ENCODE results near the gene ZNF48. TPM values are rescaled to one million over a fixed set of nuclear protein-coding genes. Genes with fewer than 3 reads are reported as not detected.

Gene ZNF48
- total RNA-seq = 14.1 and 18.2 TPM in 2 replicates

DNA sequence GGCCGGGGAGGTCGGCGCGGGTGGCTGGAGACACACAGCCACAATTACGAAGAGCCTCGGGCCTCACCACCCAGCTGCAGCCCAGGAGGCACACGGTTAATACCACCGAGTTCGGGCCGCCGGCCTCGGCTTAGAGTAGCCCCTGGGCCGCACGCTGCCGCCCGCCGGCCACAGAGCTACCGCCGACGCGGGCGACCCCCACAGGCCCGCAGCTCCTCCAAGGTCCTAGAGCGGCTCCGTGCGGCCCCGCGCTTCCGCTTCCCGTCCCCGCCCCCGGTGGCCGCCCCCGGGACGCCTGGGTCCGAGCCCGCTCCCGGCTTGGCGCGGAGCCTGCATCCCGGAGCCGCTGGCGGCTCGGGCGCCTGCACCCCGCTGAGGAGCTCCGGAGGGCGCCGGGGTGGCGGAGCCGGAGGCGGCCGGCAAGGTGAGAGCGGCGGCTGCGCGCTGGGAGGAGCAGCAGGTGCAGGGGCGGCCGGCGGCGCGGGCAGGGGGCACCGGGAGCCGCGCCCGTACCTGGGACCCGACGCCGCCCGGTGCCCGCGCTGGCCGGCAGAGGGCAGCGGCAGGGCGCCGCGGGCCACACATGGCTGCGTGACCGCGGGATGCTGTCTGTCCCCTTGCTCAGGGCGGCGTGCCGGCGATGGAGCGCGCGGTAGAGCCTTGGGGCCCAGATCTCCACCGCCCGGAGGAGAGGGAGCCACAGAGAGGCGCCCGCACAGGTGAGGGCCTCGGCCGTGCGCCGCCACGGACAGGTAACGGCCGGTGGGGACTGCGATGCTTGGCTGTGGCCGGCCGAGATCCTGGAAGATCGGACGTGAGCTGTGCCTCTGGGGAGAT lies at the start of gene ZNF48:
ZNF48 (plus strand) TSS at position 266 of the 837 bp plus-strand sequence; CDS start at position 641, 375 bp downstream.

DNA sequence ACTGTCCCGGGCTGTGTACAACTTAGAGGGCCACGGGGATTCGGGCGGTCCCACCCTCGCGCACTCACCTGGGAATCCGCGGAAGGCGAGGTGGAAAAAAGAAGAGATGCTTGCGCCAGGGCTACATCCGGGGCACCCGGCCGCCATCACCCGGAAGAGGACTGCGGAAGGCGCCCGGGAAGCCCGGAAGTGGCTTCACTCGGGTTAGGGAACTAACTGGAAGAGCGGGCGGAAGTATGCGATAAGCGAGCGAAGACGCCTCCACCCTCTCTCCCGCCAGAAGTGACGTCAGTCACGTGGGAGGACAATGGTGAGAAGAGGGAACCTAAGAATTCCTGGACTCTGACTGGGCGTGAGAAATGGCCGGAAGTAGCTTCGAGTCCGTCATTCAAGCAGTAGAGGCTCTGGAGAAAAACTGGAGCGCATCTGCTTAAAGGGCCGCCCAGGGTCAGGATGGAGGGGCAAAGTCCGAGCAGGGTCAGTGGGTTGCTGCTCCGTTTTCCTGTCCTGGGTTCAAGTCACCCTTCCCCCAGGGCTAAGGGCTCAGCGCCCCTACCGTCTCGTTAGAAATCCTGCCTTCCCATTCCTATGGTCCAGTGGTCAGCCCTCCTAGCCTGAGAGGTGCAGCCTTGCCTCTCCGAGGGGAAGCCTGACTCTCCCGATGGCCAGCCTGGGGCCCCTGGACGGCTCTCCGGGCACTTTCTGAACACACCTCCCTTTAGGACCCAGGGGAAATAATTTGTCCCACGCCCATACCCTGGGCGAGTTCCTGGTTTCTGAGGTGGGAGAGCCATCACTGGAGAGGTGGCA lies 39.9 kb upstream of the ZNF48 start, which contains the start of gene CD2BP2:
CD2BP2 (minus strand) TSS at position 165 of the 810 bp plus-strand sequence. CDS start 627 bp downstream, outside the sequence.

DNA sequence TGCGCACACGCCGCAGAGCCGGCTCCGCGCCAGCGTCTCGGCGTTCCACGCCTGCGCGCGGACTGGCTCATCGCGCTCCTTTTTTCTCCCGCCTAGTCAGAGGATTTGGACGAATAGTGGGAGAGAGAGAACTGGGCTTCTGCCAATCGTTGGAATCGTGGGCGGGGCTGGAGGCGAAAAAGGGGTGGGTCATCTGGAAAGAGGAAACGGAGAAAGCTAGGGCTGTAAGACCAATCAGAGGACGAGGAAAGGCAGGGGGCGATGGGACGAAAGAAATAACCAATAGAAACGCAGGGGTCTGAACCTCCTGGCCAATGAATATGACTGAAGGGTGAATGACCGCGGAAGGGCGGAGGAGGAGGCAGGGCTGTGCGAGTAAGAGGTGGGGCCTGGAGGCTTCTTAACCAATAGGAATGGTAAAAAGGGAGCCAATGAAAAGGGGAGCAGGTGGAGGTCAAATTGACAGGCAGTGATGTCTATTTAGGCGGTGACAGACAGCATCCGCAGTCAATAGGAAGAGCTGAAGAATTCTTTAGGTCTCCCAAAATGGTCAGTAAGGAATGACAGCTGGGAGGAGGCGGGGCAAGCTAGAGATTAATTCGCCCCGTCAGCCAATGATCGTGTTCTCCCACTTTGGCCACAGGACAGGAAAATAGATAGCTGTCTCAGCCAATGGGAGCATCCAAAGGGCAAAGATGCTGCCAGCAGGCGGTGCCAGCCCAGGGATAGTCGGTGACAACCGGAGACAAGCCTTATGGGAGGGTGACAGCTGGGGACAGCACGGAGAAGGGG lies 24.6 kb upstream of the ZNF48 start, which contains the start of gene TBC1D10B:
TBC1D10B (minus strand) TSS at position 39 of the 792 bp plus-strand sequence. CDS start 311 bp downstream, outside the sequence.

DNA sequence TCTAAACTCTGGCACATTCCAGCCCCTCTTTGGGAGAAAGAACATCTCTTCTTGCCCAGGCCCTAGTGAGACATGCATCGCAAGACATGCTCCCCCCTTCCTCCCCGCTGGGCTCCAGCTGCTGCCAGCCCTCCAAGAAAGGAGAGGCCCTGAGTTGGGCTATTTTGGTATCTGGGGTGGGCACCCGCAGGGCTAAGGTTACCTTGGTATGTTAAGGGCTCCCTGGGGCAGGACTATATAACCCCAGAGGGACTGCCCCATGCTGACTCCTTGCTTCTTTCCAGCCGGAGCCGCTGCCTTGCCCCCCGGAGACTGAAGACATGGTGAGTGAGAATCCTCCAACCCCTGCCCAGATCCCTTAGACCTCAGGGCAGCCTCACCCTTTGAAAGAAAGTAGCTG lies 20.7 kb upstream of the ZNF48 start, which contains the start of gene MYL11:
MYL11 (plus strand) TSS at position 265 of the 400 bp plus-strand sequence; CDS start at position 321, 56 bp downstream.

DNA sequence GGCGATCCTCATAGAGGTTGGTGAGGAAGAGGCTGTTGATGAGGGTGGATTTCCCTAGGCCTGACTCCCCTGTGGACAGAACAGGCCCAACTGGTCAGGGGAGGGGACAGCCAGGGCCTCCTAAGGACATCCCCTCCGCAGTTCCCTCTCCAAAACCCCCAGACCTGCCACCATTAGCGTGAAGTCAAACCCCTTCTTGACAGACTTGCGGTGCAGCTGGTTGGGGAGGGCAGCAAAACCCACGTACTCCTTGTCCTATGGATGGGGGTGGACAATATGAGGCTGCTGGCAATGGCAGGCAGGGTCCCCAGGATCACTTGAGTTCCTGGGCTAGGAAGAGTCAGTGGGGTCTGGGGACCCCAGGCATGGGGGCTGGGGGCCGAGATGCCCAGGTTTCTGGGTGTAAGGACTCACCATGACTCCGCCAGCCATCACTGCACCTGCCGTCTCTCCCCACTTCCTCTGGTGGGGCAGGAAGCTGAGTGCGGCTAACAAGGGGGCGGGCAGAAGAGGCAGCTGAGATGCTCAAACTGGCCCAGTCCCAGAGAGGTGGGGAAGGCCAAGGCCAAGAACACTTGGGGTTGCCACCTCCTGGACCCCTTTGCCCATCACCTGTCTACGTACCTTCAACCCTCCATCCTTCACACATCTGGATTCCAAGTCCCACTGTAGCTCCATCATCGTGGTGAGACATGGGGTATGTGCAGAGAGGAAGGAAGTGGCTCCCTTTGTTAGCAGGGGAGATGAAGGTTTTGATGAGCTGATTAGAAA lies 12.9 kb upstream of the ZNF48 start, which contains the start of gene SEPTIN1:
SEPTIN1 (minus strand) TSS at position 451 of the 771 bp plus-strand sequence; CDS start at position 432, 19 bp downstream.

DNA sequence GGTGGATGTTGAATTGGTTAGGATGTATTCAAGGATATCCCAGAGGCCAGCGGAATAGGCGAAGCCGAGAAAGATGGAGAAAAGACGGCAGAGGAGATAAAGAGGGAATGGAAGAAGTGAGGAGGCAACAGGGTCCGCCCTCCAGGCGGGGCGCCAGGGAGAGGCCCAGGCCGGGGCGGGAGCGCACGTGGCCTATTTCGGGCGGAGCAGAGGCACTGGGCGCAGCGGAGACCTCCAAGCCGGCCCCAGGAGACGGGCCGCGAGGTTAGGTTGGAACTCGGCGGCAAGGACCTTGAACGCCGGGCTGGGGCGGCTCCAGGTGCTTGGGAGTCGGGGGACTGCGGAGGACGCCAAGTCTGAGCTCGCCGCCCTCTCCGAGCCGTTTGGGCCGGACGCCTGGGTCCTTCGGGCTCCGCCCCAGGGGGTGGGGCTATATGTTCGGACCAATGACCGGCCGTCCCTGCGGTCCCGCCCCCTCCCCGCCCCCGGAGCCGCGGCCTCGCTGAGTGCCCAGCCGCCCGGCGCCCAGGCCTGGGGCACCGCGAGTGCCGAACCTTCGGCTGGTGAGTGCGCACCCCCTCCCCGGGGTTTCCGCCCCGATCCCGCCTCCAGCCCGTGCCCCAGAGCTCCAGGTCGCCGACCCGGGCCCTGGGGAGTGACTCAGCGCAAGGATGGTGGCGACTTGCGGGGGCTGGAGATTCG lies 12.0 kb downstream of the ZNF48 start, which contains the start of gene ZNF771:
ZNF771 (plus strand) TSS at position 505 of the 702 bp plus-strand sequence. CDS start 448 bp downstream, outside the sequence.

DNA sequence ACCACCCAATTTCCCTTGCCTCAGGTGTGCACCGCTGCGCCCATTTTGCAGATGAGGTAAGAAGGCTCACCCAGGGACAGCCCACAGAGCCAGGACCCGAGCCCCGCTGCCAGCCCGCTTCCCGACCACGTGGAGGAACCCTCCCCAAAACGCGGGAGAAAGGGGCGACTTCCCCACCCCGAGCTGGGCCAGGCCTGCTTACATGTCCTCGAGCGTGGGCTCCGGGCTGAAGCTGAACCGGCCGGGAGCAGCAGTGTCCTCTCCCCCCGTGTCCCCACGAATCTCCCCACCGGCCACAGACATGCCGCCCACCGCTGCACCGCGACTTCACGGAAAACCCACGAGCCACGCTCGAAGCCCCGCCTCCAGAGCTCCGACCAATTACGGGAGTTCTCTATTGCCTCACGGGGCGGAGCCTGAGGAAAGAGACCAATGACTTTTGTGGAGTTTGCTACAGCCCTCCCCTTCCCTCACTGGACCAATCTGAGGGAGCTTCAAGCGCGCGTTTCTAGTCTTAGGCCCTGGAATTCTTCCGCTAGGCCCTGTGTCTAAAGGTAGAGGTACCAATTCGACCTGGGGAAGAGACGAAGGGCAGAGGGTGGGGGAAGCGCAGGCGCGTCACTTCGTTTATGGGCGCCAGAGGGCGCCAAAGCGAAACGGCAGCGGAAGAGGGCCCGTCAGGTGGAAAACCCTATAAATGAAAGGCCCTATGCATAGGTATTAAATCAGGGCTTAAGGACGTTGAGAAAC lies 34.6 kb downstream of the ZNF48 start, which contains the start of gene DCTPP1:
DCTPP1 (minus strand) TSS at position 353 of the 750 bp plus-strand sequence; CDS start at position 303, 50 bp downstream.

DNA sequence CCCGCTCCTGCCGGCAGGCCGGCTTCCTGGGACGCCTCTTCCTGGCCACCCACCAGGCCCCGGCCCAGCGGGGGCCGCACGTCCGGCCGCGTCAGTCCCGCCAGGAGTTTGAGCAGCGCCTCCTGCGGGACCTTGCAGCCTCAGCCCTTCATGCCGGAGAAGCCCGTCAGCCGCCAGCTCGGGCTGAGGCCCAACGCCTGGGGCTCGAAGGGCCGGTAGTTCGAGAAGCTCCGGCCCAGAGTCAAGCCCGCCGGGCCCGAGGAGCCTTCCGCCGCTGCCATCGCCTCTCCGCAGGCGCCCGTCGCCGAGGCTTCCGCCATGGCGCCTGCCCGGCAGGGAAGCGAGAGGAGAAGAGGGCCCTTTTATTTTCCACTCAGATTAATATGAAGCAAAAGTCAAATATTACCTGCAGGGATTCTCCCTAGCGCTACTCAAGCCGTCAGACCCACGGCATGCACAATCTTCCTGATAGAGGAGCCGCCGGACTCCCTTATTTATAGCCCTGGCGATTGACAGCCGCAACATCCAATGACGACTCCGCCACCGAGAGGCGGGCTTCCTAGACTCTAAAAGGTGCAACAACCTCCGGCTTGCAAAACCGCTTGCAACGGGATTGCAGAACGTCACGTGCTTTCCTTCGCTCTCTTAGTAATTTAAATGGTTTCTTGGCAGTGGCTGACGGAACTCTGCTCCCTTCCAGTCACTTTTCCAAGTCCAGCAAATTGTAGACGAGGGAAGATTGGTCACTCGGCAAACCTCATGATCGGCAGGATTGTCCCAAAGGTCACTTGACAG lies 50.4 kb downstream of the ZNF48 start, which contains the start of gene SEPHS2:
SEPHS2 (minus strand) TSS at position 467 of the 795 bp plus-strand sequence; CDS start at position 320, 147 bp downstream.

Other genes starting within 250 kb of the ZNF48 start
- 1.2 and 4.2 TPM in 2 replicates for gene CORO1A, start 211.8 kb upstream of the ZNF48 start, total RNA-seq
- gene BOLA2B, start 201.8 kb upstream of the ZNF48 start, total RNA-seq = 161 and 183 TPM in 2 replicates
- gene SLX1A, start 201.5 kb upstream of the ZNF48 start, total RNA-seq = 38.9 and 52.3 TPM in 2 replicates
- 4.0 and 4.2 TPM in 2 replicates for gene SULT1A3, start 196.2 kb upstream of the ZNF48 start, total RNA-seq
- 0.65 TPM in 1 of 2 replicates, not detected in the other for gene NPIPB13, start 146.9 kb upstream of the ZNF48 start, total RNA-seq
- 38.0 and 51.4 TPM in 2 replicates for gene CD2BP2, start 40.1 kb upstream of the ZNF48 start, total RNA-seq
- 29.2 and 33.1 TPM in 2 replicates for gene TBC1D10B, start 24.9 kb upstream of the ZNF48 start, total RNA-seq
- gene MYL11, start 20.6 kb upstream of the ZNF48 start, total RNA-seq = not detected in 2 replicates
- gene SEPTIN1, start 12.9 kb upstream of the ZNF48 start, total RNA-seq = not detected in 2 replicates
- gene ZNF771, start 12.2 kb downstream of the ZNF48 start, total RNA-seq = 12.2 and 17.2 TPM in 2 replicates
- 48.1 and 58.1 TPM in 2 replicates for gene DCTPP1, start 34.6 kb downstream of the ZNF48 start, total RNA-seq
- 14.3 and 15.2 TPM in 2 replicates for gene SEPHS2, start 50.5 kb downstream of the ZNF48 start, total RNA-seq
- not detected in 2 replicates for gene ITGAL, start 77.3 kb downstream of the ZNF48 start, total RNA-seq
- gene ZNF768, start 131.1 kb downstream of the ZNF48 start, total RNA-seq = 16.6 and 17.8 TPM in 2 replicates
- gene ZNF747, start 139.4 kb downstream of the ZNF48 start, total RNA-seq = 5.2 and 6.7 TPM in 2 replicates
- 2.3 and 2.9 TPM in 2 replicates for gene ZNF764, start 163.0 kb downstream of the ZNF48 start, total RNA-seq
- gene ZNF688, start 176.3 kb downstream of the ZNF48 start, total RNA-seq = 4.7 and 6.5 TPM in 2 replicates
- gene ZNF785, start 190.3 kb downstream of the ZNF48 start, total RNA-seq = 6.2 and 6.7 TPM in 2 replicates
- gene ZNF689, start 215.0 kb downstream of the ZNF48 start, total RNA-seq = 3.2 and 4.7 TPM in 2 replicates